Right lobe of liver (tissue), 6 donors: Measurements from ENCODE around the gene DCDC2. TPM values are rescaled to one million over a fixed set of nuclear protein-coding genes. Genes with fewer than 3 reads are reported as not detected.

Experiments
- ATAC-seq, 4 donors: fragments of 200-7000 bp; cut with Tn5 transposase; one replicate each; pipeline ENCODE4 v1.9.1; 2020; ENCODE audit warnings: mild to moderate bottlenecking in 4 of 4, moderate library complexity in 4 of 4
- DNase-seq, 3 donors: peaks; one replicate each; pipeline ENCODE4 v3.0.0-alpha.2; 2020
- H3K27ac ChIP-seq, 3 donors: fragments of 200-600 bp; one replicate each; pipeline ENCODE4 v1.8.0; 2022
- H3K27me3 ChIP-seq, 2 donors: fragments of 200-600 bp; one replicate each; pipeline ENCODE4 v1.8.0; 2022
- H3K36me3 ChIP-seq, 4 donors: fragments of 200-600 bp; sonication (generic) in 1 of 4; one replicate each; pipeline versions ENCODE4 v1.5.1 to v1.8.0; 2017 to 2022; ENCODE audit warnings: control low read depth in 1 of 4
- H3K4me1 ChIP-seq, 4 donors: fragments of 200-600 bp; sonication (generic) in 1 of 4; one replicate each; pipeline versions ENCODE4 v1.5.1 to v1.8.0; 2017 to 2022; ENCODE audit warnings: control low read depth in 1 of 4
- H3K4me3 ChIP-seq, 3 donors: fragments of 200-600 bp; one replicate each; pipeline ENCODE4 v1.8.0; 2022
- H3K9me3 ChIP-seq, 4 donors: fragments of 200-600 bp; sonication (generic) in 1 of 4; one replicate each; pipeline versions ENCODE4 v1.5.1 to v1.8.0; 2017 to 2022; ENCODE audit warnings: control low read depth in 1 of 4
- POLR2A ChIP-seq: fragments of 450-650 bp; IDR thresholded peaks from one replicate; pipeline ENCODE4 v1.6.1; 2017; ENCODE audit warnings: antibody characterized with exemption, mild to moderate bottlenecking
- WGBS: methylation state at CpG from one replicate; pipeline ENCODE4 v1.1.6; 2018; ENCODE audit warnings: low coverage, low lambda C conversion rate; ENCODE audit not compliant: insufficient coverage; ENCODE audit errors: missing lambda C conversion rate; 5-methylcytosine and 5-hydroxymethylcytosine counted together
- intact Hi-C, 2 donors: fragments of 100-400 bp; cut with DNase I; formaldehyde crosslinking; loops; one replicate each; pipeline versions ENCODE4 v1.11.2 to v1.14.1; 2022
- total RNA-seq, 6 experiments: library from RNA; depleted of rRNA in 2 of 6; stranded (reverse); fragments of >200 nt in 2 of 6; fragmentation: NEBNext Ultra II Directional in 3 of 6; extraction: Animal tissue kit (Norgen Biotek cat#: 25700) in 3 of 6; gene quantifications; one replicate each; pipeline versions ENCODE4 v1.1.0 to v1.2.4, GENCODE V29; 2016 to 2023
- TF ChIP-seq, protein P1 (sequence below), 4 donors: fragments of 200-600 bp in 3 of 4; fragments of 450-650 bp in 1 of 4; IDR thresholded peaks; one replicate each; pipeline versions ENCODE4 v1.5.1 to v1.8.0; 2016 to 2022; ENCODE audit warnings: antibody characterized with exemption in 4 of 4, mild to moderate bottlenecking in 2 of 4
- donor health status: DM: no; HTN: yes; CAD: no.
- donor health status: DM: no; HTN: no; CAD: no.
- donor health status: DM: no; HTN: no; CAD: no.
- donor health status: DM: no; HTN: yes; CAD: no.
- donor health status: DM: no; HTN: yes; CAD: no.

The DCDC2 gene
- total RNA-seq, 6 experiments from 2014 or later, result 0.68 to 3.8 (median 0.92) TPM

GRCh38 chr6:24339932-24340331 lies 17.9 kb downstream of the DCDC2 start:
- no peaks in the 10 kb centered on the region for H3K27me3 ChIP-seq
- no peaks in the 10 kb centered on the region for H3K9me3 ChIP-seq
- 74% methylated on average over 3 of the region's 3 CpGs for WGBS
- no peak overlapping the region for H3K27ac ChIP-seq
- H3K4me1 ChIP-seq, result peaks cover 0 to 8% (median 2%) of the 10 kb centered on the region in 4 donors
- DNase-seq, result no peak
- no peak overlapping the region for H3K4me3 ChIP-seq
- TF ChIP-seq POLR2A, result no peak
- TF ChIP-seq, protein P1, sequence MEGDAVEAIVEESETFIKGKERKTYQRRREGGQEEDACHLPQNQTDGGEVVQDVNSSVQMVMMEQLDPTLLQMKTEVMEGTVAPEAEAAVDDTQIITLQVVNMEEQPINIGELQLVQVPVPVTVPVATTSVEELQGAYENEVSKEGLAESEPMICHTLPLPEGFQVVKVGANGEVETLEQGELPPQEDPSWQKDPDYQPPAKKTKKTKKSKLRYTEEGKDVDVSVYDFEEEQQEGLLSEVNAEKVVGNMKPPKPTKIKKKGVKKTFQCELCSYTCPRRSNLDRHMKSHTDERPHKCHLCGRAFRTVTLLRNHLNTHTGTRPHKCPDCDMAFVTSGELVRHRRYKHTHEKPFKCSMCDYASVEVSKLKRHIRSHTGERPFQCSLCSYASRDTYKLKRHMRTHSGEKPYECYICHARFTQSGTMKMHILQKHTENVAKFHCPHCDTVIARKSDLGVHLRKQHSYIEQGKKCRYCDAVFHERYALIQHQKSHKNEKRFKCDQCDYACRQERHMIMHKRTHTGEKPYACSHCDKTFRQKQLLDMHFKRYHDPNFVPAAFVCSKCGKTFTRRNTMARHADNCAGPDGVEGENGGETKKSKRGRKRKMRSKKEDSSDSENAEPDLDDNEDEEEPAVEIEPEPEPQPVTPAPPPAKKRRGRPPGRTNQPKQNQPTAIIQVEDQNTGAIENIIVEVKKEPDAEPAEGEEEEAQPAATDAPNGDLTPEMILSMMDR (IDR thresholded peaks at IDR 0.05), result no peak
- no peaks in the 10 kb centered on the region for H3K36me3 ChIP-seq
- no peak for ATAC-seq
- intact Hi-C loops, result no loop called here

GRCh38 chr6:24334285-24334684 lies 23.6 kb downstream of the DCDC2 start:
- Histone ChIP-seq H3K9me3 (no peaks in the 10 kb centered on the region), H3K36me3 (no peaks in the 10 kb centered on the region), H3K27ac (no peak overlapping the region), H3K27me3 (no peaks in the 10 kb centered on the region), H3K4me3 (no peak overlapping the region), H3K4me1 (no peaks in the 10 kb centered on the region)
- TF ChIP-seq, protein P1 (IDR thresholded peaks at IDR 0.05), result no peak
- intact Hi-C loops, result no loop called here
- ATAC-seq (no peak), DNase-seq (no peak)
- 70% methylated on average over 2 of the region's 2 CpGs for WGBS

- no peak for TF ChIP-seq POLR2A
- TF ChIP-seq, protein P1 (IDR thresholded peaks at IDR 0.05), result no peak
- Histone ChIP-seq H3K36me3 (no peaks in the 10 kb centered on the region), H3K4me3 (no peak overlapping the region), H3K27ac (no peak overlapping the region), H3K4me1 (no peaks in the 10 kb centered on the region), H3K9me3 (no peaks in the 10 kb centered on the region), H3K27me3 (no peaks in the 10 kb centered on the region)
- intact Hi-C loops, result no loop called here
- 81% methylated on average over 2 of the region's 2 CpGs for WGBS
- DNase-seq, result no peak
- no peak for ATAC-seq
These were observed 25.5 kb downstream of the DCDC2 start for GRCh38 chr6:24332317-24332716.

GRCh38 chr6:24330137-24330732 lies 27.6 kb downstream of the DCDC2 start:
- peak in 1 of 4 donors; percentile 36 for ATAC-seq
- Histone ChIP-seq H3K27ac (no peak overlapping the region), H3K4me3 (no peak overlapping the region), H3K9me3 (no peaks in the 10 kb centered on the region), H3K36me3 (no peaks in the 10 kb centered on the region), H3K27me3 (no peaks in the 10 kb centered on the region), H3K4me1 (no peaks in the 10 kb centered on the region)
- DNase-seq, result no peak
- intact Hi-C loops, result no loop called here
- no peak for TF ChIP-seq POLR2A
- TF ChIP-seq, protein P1 (IDR thresholded peaks at IDR 0.05), result no peak
- 21% methylated on average over 4 of the region's 4 CpGs for WGBS

DNA sequence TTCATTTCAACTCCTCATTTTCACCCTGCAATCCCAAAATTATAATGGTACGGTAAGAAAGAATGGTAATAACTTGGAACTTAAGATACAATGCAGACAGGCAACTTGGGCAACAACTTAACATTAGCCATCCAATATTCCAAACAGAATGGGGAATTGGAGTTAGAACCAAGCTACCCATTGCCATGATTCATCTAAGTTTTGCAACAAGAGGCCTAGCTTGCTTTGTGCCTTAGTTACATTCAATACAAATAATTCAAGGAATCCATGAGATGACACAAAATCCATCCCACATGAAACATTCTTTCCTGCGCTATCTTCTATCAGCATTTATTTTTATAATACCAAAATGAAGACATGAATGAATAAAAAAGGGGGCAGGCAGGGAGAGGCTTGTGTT lies 28.4 kb downstream of the DCDC2 start:
- Histone ChIP-seq H3K4me3 (no peak overlapping the region), H3K27ac (no peak overlapping the region), H3K9me3 (no peaks in the 10 kb centered on the region), H3K36me3 (no peaks in the 10 kb centered on the region), H3K4me1 (no peaks in the 10 kb centered on the region), H3K27me3 (no peaks in the 10 kb centered on the region)
- DNase-seq (no peak), ATAC-seq (no peak)
- TF ChIP-seq POLR2A, result no peak
- TF ChIP-seq, protein P1 (IDR thresholded peaks at IDR 0.05), result no peak
- intact Hi-C loops, result no loop called here
- WGBS, result 83% methylated on average over 2 of the region's 2 CpGs
